HG02938 (cell line): ENCODE data around the gene LGI2.

ENCODE experiments used
- ATAC-seq: cut with Tn5 transposase; IDR thresholded peaks from one replicate; pipeline ENCODE4 v1.9.1; 2021; ENCODE audit warnings: mild to moderate bottlenecking, moderate library complexity; ENCODE audit not compliant: unreplicated experiment

The LGI2 gene

DNA sequence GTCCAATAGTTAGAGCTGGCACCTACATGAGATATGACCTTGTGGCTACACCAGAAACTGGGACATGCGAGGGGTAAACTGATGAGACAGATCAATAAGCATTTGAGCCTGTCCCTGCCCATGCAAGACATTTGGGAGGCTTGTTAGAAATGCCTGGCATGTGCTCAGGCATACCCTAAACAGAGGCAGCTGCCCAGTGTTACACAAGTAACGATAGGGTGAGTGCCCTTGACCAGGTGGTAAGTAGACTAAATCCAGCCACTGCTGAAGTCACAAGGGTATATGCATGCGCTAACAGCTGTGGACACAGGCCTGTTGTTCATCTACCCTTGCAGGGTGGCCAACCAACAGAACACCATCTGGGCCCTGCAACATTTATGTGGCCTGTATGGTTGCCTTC, 61.8 kb downstream of the LGI2 start:
- no peak for ATAC-seq

DNA sequence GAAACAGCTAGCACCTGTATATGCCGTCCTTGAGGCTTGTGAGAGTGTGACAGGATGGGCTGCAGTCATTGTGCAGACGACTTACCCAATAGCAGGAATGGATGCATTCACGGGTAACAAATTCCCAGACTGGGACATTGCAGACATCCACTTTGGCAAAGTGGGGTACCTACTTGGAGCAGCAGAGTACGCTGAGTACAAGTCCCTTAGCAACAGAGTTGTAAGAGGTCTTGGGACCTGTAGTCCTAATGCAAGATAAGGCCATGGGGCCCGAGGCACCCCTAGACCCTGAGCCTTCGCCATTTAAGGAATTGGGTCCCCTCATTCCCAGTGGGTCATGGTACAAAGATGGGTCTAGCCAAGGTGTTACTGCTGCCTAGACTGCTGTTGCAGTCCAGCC, 62.5 kb downstream of the LGI2 start:
- no peak for ATAC-seq

- no peak for ATAC-seq
These were observed 63.4 kb downstream of the LGI2 start for GRCh38 chr4:24967346-24967745.

DNA sequence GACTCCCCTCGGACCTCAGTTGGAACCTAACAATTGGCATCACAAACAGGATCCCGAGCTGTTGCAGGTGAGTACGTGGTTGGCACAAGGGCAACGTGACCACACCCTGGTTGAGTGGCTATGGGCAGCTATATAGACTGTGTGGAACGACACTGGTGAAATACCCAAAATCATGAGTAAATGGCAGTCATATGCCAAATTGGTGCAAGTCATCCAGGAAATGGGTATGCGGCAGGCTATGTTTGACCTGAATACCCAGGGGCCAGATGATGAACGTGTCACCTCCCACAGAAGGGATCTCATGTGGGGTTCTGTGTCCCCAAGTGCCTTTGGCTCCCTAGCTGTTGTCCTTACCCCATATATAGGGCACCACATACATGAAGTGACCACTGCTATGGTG, 64.7 kb downstream of the LGI2 start:
- ATAC-seq, result no peak

- no peak for ATAC-seq
These were observed 65.1 kb downstream of the LGI2 start for GRCh38 chr4:24965627-24966026.

GRCh38 chr4:24963277-24963676, 67.5 kb downstream of the LGI2 start:
- ATAC-seq, result no peak

DNA sequence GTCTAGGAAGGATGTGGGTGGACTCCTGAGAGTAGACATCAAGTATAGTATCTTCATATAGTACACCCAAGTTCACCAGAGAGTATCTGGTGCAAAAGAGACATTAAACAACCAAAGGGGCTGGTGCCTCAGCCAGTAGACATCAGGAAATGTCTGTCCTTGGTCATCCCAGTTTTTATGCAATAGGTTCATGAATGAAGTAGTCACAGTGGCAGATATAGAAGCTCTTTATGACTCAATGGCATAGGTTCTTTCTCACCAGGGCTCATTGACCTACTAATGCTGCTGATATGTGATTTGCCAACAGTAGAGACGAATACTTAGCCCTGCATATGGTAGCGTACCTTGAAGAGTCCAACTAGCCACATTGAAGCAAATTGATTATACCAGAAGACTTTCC, 72.9 kb downstream of the LGI2 start:
- no peak for ATAC-seq

GRCh38 chr4:24956763-24957162, 74.0 kb downstream of the LGI2 start:
- ATAC-seq, result no peak

DNA sequence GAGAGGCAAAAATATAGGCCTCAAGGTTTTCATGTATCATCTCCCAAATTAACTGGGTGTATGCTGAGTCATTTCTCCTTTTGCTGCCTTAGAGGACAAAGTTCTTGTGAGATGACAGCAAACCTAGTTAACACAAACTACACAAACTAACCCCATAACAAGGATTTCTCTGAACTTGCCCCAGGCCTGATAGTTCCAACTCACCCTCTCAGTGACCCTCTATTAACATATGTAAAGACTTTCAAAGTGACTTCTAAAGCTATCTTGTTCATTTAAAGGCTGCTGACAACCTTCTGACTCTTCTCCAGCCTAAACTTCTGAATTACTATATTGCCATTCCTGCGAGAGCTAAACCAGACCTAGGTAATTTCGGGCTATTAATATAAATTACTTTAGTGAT, 74.7 kb downstream of the LGI2 start:
- ATAC-seq, result no peak

DNA sequence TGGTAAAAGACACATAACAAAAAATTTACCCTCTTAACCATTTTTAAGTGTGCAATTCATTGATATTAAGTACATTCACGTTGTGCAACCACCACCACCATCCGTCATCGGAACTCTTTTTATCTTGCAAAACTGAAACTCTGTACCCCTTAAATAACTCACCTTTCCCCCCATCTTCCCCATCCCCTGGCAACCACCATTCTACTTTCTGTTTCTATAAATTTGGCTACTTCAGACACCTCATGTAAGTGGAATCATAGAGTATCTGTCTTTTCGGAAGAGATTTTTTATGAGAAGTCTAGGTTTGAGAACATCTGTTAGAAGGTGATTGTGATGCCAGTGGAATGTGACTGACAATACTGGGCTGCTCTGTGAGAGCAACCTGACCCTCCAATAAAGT, 78.1 kb downstream of the LGI2 start:
- ATAC-seq, result no peak

DNA sequence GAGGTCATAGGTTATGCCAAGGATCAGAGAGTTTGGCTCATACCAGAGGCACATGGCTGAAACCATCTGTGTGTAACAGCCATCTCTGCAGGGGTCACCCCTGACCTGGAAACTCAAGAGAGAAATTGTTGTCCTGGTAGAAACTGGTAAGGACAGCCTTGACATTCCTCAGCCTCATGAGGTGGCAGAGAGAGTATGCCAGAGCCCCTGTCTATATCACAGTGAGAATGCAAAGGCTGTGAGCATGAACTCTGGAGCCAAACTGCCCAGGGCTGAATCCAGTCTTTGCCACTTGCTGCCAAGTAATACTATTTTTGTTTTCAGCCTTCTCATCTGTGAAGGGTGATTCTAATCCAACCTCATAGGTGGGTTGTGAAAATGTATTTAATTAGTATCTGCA, 80.8 kb downstream of the LGI2 start:
- no peak for ATAC-seq
